HG03060 (cell line): Measurements from ENCODE around the gene MYADML2.
"Not testable (repeated sequence)": the region's sequence is repeated elsewhere in the genome, so short reads cannot be mapped to it uniquely, and the experiment has no call there.

Source experiments
- ATAC-seq: cut with Tn5 transposase; IDR thresholded peaks from one replicate; pipeline ENCODE4 v1.9.1; 2021; ENCODE audit warnings: low read depth, moderate number of reproducible peaks; ENCODE audit not compliant: unreplicated experiment

Gene MYADML2, protein sequence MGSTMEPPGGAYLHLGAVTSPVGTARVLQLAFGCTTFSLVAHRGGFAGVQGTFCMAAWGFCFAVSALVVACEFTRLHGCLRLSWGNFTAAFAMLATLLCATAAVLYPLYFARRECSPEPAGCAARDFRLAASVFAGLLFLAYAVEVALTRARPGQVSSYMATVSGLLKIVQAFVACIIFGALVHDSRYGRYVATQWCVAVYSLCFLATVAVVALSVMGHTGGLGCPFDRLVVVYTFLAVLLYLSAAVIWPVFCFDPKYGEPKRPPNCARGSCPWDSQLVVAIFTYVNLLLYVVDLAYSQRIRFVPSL

DNA sequence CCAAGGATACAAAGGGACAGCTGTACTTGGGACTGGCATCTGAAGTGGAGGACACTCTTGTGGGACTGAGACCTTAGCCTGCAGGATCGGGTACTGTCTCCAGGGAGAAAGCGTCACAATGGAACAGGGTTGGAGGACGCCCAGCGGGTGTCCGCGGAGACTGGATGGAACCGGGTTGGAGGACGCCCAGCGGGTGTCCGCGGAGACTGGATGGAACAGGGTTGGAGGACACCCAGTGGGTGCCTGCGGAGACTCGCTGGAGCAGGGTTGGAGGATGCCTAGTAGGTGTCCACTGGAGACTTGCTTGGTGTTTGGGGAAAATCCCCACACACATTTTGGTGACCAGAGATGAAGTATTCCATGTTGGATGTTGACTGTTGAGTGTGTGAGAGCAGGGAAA lies at the start of gene MYADML2:
Gene MYADML2 (minus strand): TSS at position 45 of the 400 bp plus-strand sequence. CDS start 5,492 bp downstream, outside the sequence.
- ATAC-seq, result no peak

DNA sequence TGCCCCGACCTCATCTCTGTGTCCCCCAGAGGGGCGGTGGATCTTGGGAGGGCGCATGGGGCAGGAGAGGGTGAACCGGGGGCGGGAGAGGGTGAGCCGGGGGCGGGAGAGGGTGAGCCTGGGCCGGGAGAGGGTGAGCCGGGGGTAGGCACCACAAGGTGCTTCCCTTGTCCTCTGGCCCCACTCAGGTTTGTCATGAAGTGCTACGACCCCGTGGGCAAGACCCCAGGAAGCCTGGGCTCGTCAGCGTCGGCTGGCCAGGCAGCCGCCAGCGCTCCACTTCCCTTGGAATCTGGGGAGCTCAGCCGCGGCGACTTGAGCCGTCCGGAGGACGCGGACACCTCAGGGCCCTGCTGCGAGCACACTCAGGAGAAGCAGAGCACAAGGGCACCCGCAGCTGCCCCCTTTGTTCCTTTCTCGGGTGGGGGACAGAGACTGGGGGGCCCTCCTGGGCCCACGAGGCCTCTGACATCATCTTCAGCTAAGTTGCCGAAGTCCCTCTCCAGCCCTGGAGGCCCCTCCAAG lies 49.3 kb upstream of the MYADML2 start:
- no peak for ATAC-seq

DNA sequence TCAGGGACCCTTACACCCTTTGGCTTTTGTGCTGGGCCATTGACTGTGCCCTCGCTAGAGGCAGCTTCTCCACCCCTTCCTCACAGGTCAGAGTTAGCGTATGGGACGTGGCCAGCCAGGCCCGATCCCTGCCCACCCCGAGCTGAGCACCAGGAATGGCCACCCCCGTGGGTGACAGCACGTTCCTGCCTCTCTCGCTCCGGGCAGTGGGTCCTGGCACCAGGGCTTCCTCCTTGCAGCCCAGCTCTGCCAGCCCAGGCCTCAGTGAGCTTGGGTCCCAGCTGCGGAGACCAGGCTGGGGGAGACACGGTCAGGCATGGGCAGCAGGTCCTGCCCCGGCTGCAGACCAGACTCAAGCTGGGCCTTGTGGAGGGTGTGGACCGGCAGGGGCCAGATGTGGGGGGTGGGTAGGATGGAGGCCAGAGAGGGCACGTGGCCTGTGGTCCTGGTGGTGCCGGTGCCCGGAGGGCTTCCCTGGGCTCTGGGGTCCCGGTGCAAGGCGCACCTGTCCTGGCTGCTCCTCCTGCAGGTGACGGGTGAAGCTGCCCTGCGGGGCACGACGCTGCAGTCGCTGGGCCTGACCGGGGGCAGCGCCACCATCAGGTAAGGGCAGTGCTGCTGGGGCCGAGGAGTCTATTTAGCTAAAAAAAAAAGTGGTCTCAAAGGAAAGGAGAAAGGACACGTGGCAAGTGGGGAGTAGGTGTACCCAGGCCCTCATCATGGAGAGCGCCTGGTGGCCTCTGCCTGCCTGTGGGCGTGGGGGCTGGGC lies 48.6 kb upstream of the MYADML2 start:
- ATAC-seq, result no peak

DNA sequence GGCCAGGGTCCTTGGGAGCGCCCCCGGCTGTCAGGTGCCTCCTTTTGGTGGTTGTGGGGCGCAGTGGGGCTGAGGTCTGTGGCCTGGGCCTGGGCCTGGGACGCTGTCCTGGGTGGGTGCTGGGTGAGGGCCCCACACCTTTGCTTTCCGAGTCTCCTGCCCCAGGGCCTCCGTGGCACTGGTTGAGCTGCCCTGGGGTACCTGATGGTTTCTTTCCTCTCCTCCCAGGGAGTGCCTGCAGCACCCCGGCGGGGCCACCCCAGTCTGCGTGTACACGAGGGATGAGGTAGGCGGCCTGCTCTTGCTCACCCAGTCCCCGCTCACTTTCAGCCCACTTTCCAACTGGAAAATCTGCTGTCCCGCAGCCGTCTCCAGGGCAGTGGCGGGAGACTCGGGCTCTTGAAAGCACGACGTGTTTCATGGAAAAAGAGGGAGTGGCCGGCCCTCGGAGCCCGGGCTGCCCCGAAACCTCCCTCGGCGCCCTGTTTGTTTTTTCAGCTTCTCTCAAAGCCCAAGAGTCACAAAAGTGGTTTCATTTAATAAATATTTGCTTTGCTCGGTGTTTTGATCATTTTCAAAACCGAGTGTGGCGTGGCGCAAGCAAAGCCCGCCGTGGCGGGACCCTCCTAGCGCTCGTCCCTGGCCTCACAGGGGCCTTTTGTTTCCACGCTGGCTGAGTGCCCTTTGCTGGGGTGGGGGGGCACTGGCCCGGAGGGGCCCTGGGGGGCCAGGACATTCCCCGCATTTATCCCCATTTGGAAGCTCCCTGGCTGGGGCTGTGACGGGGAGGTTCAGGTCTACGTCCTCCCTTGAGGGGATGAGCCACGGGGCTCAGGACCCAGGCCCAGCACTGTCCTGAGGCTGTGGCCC lies 47.8 kb upstream of the MYADML2 start:
- ATAC-seq, result no peak

DNA sequence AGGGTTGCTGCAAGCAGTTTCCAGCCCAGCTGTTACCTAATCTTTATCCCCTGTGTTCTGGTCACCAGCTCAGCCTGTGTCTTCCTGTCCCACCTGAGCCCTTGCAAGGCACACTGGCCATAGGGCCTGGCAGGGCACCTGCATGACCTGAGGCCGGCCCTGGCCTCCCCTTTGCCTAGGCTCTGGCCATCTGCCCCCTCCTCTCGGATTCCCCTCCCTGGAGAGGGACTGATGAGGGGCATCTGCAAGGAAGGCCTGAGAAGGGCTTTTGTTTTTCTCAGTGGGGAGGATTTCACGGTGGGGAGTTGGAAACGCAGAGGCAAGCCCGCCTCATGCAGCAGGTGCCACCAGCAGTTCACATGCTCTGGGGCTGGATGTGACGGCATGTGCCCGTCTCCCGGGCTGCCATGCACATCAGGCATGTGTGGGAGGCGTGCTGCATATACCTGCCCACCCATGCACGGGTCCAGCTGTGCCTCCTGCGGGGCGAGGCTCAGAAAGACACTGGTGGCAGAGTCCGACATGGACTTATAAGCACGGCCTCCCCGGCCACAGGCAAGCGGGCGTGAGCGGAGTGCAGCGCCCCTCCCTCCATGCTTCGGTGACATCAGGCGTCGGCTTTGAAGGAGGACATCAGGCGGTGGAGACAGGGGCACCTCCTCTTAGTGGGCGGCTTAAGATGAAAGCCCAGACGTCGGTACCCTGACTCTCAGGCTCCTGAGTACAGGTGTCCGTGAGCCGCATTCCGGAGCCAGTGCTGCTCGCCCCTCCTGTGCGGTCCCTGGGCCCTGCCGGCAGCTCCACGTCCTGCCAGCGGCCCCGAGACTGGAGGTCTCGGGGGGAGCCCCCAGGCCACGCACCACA lies 46.9 kb upstream of the MYADML2 start:
- ATAC-seq, result no peak

DNA sequence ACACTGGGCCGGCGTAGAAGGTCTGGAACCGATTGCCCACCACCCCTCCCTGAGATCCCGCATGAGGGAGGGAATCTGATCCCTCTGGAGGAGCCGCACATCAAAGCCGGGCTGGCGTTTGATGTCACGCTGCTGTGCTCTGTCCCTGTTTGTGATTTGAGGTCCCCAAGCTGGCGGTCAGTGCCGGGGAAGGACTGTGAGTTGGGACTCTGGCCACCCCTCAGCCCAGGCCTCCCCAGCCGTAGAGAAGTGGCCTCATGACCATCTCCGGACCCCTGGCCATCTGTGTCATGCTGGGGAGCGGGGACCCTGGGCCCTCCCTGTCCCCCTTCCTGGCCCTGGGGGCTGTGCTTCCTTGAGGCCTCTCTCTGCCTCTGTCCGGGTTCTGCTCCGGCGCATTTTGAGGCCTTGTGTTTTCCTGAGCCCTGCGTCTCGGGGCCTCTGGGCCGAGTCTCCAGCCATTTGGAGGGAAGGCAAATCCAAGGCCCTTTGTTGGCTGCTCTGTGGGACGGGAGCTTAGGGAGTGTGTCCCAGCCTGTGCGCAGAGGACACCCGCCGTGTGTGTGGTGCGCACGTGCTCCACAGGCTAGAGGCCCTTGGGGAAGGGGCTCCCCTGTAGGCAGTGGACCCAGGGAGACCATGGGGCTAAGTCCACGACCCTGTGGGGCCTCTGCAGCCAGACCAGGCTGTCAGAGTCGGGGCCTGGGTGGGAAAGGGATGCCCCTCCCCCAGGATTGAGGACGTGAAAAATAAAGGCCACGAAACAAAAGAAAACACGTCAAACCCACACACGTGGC lies 45.5 kb upstream of the MYADML2 start:
- no peak for ATAC-seq

DNA sequence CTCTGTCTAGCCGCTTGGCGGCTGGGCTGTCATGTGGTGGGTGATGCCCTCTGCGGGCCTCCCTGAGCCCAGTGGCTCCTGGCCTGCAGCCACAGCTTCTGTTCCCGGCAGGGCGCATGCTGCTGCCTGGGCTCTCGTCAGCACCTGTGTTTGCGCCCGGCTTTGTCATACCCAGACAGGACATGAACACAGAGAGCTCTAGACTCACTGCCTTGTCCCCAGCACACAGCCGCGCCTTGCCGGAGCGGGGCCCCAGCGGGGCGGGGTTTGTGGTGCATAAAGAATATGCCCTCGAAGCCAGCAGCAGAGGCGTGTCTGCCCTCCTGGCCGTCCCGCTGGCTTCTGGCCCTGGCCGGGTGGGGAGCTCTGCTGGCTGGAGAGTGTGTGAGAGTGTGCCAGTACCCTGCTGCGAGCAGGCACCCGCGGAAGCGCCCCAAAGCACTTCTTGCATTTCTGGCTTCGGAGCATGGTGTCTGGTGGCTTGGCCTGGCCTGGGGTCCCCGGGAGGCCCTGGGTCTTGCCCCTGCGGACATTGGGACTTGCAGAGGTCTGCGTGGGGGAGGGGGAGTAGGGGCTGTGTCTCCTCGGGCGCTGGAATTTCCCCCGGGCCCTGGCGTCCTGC lies 44.8 kb upstream of the MYADML2 start:
- ATAC-seq, result no peak

DNA sequence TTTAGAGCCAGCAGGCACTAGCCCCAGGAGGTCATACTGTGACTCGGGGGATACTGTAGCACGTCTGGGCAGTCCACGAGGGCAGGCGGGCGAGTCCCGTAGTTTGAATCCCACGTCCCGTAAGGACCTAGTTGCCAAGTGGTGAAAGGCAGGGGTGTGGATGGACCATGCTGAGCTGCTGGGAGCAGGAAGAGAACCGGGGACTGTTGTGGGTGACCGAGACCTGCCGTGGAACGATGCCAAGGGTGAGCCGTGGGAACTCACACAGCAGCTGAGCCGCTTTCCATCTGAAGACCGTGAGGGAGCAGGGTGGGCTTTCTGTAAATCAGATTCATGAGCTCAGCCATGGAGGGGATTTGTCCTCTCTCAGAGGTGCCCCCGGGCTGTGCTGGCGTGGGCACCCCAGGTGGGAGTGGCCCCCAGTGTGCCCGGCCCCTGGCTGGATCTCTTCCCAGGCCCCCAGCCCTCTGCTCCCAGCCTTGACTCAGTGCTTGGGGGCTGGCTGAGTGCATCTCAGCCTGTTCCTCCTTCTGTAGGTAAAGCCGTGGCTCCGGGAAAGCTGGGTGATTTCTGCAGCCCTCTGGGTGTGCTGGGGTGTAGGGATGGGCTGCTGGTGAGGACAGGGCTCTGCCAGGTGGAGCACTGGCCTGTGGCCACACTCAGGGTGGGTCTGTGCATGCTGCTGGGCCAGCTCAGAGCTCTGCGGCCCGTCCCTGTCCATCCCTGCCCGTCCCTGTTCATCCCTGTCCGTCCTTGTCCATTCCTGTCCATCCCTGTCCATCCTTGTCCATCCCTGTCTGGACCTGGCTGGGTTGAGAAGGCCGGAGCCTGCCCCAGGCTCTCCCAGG lies 44.0 kb upstream of the MYADML2 start:
- no peak for ATAC-seq

DNA sequence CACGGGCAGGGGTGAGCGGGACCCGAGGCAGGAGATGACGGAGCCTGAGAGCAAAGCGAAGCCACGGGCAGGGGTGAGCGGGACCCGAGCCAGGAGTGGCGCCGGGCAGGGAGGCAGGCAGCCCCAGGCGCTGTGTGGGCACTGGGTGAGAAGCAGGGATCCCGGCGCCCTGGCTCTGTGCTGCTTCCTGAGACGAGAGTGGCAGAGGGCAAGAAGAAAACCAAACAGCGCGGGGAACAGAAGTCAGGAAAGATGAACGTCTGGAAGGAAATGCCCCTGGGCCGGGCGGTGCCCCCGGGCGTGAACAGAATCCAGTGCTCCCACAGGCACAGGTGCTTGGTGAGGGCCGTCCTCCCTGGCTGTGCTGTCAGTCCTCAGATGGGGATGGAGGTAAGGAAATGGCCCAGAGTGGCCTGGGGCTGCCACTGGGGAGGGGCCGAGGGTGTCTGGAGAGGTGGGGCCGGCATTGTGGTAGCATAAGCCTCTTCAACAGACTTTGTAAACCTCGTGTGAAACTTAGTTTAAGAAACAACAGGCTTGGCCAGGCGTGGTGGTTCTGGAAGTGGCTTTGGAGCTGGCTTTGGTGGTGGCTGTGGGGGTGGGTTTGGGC lies 40.2 kb upstream of the MYADML2 start:
- ATAC-seq, result no peak

DNA sequence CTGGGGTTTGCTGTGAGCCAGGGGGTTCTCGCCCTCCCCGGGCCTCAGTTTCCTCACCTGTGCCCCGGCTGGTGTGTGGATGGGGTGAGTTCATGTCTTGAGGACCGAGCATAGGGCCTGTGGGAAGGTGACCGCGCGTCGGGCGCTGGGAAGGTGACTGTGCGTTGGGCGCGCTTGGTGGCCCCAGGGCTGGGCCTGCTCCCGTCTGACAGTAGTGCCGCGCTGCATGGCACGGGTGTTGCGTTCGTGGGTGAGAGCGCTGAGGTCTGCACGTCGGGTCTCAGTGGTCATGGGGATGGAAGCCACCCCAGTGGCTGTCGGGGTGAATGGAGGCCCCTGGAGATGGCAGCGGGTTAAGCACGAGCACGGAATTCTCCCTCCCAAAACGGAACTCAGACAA lies 39.6 kb upstream of the MYADML2 start:
- ATAC-seq, result no peak

DNA sequence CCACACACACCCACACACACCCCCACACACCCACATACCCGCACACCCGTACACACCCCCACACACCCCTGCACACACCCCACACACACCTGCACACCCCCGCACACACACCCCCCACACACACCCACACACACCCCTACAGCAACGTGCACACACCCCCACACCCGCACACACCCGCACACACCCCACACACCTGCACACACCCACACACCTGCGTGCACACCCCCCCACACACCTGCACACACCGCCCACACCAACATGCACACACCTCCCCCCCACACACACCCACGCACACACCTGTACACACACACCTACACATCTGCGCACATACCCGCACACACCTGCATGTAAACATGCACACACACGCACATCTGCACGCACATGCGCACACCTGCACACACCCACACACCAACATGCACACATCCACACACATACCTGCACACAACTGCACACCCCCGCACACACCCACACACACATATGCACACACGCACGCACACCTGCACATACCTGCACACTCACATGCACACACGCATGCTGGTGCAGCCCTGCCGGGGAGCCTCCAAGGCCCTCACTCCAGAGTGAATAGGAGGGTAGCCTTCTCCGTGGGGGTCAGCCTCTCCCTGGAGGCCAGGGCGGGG lies 37.9 kb upstream of the MYADML2 start:
- no peak for ATAC-seq

DNA sequence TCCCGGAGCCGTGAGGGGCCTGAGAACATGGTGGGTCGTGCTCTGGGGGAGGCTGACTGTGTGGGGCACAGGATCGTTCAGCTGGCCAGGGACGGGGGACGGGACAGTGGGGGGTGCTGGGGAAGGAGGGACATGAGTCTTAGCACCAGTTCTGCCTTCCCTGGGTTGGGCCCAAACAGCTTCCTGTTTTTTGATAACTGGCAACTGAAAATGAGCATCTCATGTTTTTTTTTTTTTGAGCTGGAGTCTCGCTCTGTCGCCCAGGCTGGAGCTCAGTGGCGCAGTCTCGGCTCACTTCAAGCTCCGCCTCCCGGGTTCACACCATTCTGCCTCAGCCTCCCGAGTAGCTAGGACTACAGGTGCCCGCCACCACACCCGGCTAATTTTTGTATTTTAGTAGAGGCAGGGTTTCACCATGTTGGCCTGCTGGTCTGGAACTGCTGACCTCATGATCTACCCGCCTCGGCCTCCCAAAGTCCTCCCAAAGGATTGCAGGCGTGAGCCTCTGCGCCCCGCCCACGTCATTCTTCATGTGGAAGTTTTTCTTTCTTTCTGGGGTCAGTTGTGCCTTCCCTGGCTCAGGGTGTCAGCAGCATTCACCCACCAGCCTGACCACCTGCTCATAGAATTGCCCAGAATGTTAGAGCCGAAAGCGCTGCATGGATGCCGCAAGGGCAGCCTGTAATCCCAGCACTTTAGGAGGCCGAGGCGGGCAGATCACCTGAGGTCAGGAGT lies 36.8 kb upstream of the MYADML2 start:
- no peak for ATAC-seq

DNA sequence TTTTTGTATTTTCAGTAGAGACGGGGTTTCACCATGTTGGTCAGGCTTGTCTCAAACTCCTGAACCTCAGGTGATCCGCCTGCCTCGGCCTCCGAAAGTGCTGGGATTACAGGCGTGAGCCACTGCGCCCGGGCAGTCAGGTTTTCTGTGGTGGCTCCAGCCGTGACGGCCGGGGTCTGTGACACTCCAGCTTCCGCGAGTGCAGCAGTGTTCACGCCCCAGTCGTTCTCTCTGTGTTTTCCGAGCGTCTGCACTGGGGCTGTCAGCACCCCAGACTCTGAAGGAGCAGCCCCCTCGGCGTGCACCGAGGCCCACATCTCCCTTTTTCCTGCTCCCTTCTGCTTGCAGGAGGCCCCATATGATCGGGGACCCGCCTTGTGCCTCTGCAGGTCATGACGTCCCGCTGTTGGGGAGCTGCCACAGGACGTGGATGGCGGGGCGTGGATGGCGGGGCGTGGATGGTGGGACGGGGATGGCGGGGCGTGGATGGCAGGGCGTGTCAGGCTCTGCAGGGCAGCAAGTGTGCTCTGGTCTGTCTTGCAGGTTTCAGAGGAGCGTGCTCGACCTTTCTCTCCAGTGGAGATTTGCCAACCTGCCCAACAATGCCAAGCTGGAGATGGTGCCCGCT lies 36.1 kb upstream of the MYADML2 start:
- no peak for ATAC-seq

DNA sequence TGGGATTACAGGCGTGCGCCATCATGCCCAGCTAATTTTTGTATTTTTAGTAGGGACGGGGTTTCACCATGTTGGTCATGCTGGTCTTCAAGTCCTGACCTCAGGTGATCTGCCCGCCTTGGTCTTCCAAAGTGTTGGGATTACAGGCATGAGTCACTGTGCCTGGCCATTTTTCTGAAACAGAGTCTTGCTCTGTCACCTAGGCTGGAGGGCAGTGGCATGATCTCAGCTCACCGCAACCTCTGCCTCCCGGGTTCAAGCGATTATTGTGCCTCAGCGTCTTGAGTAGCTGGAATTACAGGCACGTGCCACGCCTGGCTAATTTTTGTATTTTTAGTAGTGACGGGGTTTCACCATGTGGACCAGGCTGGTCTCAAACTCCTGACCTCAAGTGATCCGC lies 34.5 kb upstream of the MYADML2 start:
- not testable (repeated sequence) for ATAC-seq

DNA sequence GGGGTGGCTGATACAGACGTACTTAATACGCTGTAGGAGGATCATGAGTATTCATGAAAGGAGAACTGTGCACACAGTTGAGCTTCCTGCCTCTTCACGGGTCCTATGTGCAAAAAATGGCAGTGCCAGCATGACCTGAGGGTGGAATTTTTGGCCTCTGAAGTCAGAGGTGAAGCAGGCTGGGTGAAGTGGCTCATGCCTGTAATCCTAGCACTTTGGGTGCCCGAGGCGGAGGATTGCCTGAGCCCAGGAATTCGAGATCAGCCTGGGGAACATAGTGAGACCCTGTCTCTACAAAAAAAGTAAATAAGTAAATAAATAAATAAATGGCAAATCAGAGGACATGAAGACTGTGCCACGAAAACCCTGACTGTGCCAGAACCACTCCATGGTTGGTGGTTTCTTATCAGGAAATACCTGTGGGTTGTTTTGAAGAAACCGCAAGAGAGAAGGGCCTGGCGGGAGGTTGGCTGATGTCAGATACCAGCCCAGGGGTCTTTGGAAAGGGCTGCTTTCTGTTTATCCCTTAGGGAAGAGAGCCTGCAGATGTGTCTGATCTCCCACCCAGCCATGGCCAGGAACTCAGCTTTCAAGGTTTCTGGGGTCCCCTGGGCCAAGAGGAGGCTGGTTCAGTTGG lies 33.8 kb upstream of the MYADML2 start:
- ATAC-seq, result no peak
